ENCODE measurements around the gene DNMT3B.

DNMT3B gene

DNA sequence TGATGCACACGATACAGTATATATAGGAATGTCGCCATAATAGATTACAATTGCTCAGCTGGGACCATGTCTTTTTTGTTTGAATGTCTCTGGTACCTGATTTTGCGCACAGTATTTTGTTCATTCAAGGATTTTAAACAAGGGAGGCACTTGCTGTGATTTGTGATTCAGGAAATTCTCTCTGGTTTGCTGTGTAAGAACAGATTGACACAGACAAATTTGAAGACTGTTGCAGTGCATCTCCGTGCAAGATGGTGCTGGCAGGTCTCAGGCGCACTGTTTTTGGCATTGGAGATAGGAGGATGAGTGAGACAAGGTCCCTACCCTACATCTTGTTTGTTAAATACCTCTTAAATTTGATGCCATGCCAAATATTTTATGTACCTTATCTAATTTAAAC lies 60.0 kb downstream of the DNMT3B start:
- Histone ChIP-seq H3K4me1 (ENCODE audit: control insufficient read depth, insufficient read depth, low read depth, low read length) (peaks cover 16% of the 10 kb centered on the region), H3K4me2 (ENCODE audit: low read length, poor library complexity, severe bottlenecking) (no peak overlapping the region), H3K36me3 (ENCODE audit: control insufficient read depth in 1 of 2, insufficient read depth in 2 of 2, low read depth in 1 of 2, low read length in 2 of 2) (peaks cover 8 to 11% of the 10 kb centered on the region in 2 experiments), H2BK15ac (ENCODE audit: low read depth, poor library complexity, severe bottlenecking) (no peak overlapping the region), H3K9me3 (ENCODE audit: control insufficient read depth, low read length) (no peaks in the 10 kb centered on the region), H3K27ac (ENCODE audit: low read length, poor library complexity, severe bottlenecking) (no peak overlapping the region), H2AFZ (ENCODE audit: low read depth, low read length) (no peak overlapping the region), H4K91ac (ENCODE audit: low read length) (no peak overlapping the region), H4K8ac (ENCODE audit: low read length) (no peak overlapping the region), H3K23ac (ENCODE audit: low read length in 2 of 2) (no peak overlapping the region), H3K79me1 (replicated peaks; ENCODE audit: low read length, poor library complexity, severe bottlenecking) (peaks cover 2% of the 10 kb centered on the region), H3K4ac (ENCODE audit: low read depth in 1 of 2, low read length in 2 of 2) (no peak overlapping the region), H2AK5ac (ENCODE audit: low read length, severe bottlenecking) (no peak overlapping the region), H3K9ac (ENCODE audit: low read length) (peak overlapping the region; percentile 55), H3K4me3 (ENCODE audit: insufficient read depth in 1 of 2, low read depth in 1 of 2, low read length in 2 of 2) (peak overlapping the region in 1 of 2 experiments; percentile 27), H3K14ac (ENCODE audit: low read length in 2 of 2) (no peak overlapping the region), H3K18ac (ENCODE audit: low read depth in 1 of 2, low read length in 2 of 2) (no peak overlapping the region), H3K27me3 (ENCODE audit: control insufficient read depth in 1 of 2, insufficient read depth in 1 of 2, low read length in 2 of 2) (no peaks in the 10 kb centered on the region), H2BK120ac (ENCODE audit: low read depth, low read length) (no peak overlapping the region), H2BK5ac (ENCODE audit: low read depth, low read length, poor library complexity, severe bottlenecking) (no peak overlapping the region), H2BK12ac (ENCODE audit: low read length in 2 of 2) (no peak overlapping the region)
- 87% methylated on average over 4 of the region's 5 CpGs for WGBS
- DNase-seq = no peak

GRCh38 chr20:32823078-32823477 lies 60.9 kb downstream of the DNMT3B start:
- H3K4me2 ChIP-seq (ENCODE audit: low read length, poor library complexity, severe bottlenecking) = no peak overlapping the region
- no peaks in the 10 kb centered on the region for H3K9me3 ChIP-seq (ENCODE audit: control insufficient read depth, low read length)
- H2BK12ac ChIP-seq (ENCODE audit: low read length in 2 of 2) = no peak overlapping the region
- H3K4me3 ChIP-seq (ENCODE audit: insufficient read depth in 1 of 2, low read depth in 1 of 2, low read length in 2 of 2) = peak overlapping the region in 1 of 2 experiments; percentile 27
- DNase-seq = peak; percentile 93
- no peak overlapping the region for H3K18ac ChIP-seq (ENCODE audit: low read depth in 1 of 2, low read length in 2 of 2)
- peaks cover 16% of the 10 kb centered on the region for H3K4me1 ChIP-seq (ENCODE audit: control insufficient read depth, insufficient read depth, low read depth, low read length)
- no peak overlapping the region for H4K91ac ChIP-seq (ENCODE audit: low read length)
- peaks cover 13 to 16% of the 10 kb centered on the region in 2 experiments for H3K36me3 ChIP-seq (ENCODE audit: control insufficient read depth in 1 of 2, insufficient read depth in 2 of 2, low read depth in 1 of 2, low read length in 2 of 2)
- H2AFZ ChIP-seq (ENCODE audit: low read depth, low read length) = no peak overlapping the region
- 48% methylated on average over 3 of the region's 3 CpGs for WGBS
- no peak overlapping the region for H2BK120ac ChIP-seq (ENCODE audit: low read depth, low read length)
- peaks cover 2% of the 10 kb centered on the region for H3K79me1 ChIP-seq (replicated peaks; ENCODE audit: low read length, poor library complexity, severe bottlenecking)
- no peak overlapping the region for H2BK15ac ChIP-seq (ENCODE audit: low read depth, poor library complexity, severe bottlenecking)
- H2AK5ac ChIP-seq (ENCODE audit: low read length, severe bottlenecking) = no peak overlapping the region
- H3K23ac ChIP-seq (ENCODE audit: low read length in 2 of 2) = no peak overlapping the region
- peak overlapping the region; percentile 55 for H3K9ac ChIP-seq (ENCODE audit: low read length)
- H2BK5ac ChIP-seq (ENCODE audit: low read depth, low read length, poor library complexity, severe bottlenecking) = no peak overlapping the region
- no peaks in the 10 kb centered on the region for H3K27me3 ChIP-seq (ENCODE audit: control insufficient read depth in 1 of 2, insufficient read depth in 1 of 2, low read length in 2 of 2)
- H3K14ac ChIP-seq (ENCODE audit: low read length in 2 of 2) = no peak overlapping the region
- no peak overlapping the region for H3K4ac ChIP-seq (ENCODE audit: low read depth in 1 of 2, low read length in 2 of 2)
- no peak overlapping the region for H4K8ac ChIP-seq (ENCODE audit: low read length)
- H3K27ac ChIP-seq (ENCODE audit: low read length, poor library complexity, severe bottlenecking) = peak overlapping the region; percentile 39

- H2AK5ac ChIP-seq (ENCODE audit: low read length, severe bottlenecking) = no peak overlapping the region
- H3K18ac ChIP-seq (ENCODE audit: low read depth in 1 of 2, low read length in 2 of 2) = peak overlapping the region in 1 of 2 experiments; percentile 46
- peak overlapping the region; percentile 23 for H2BK120ac ChIP-seq (ENCODE audit: low read depth, low read length)
- no peaks in the 10 kb centered on the region for H3K27me3 ChIP-seq (ENCODE audit: control insufficient read depth in 1 of 2, insufficient read depth in 1 of 2, low read length in 2 of 2)
- H3K9ac ChIP-seq (ENCODE audit: low read length) = peak overlapping the region; percentile 55
- H2BK15ac ChIP-seq (ENCODE audit: low read depth, poor library complexity, severe bottlenecking) = no peak overlapping the region
- WGBS = 87% methylated on average over 7 of the region's 7 CpGs
- peak; percentile 51 for DNase-seq
- no peak overlapping the region for H3K4me2 ChIP-seq (ENCODE audit: low read length, poor library complexity, severe bottlenecking)
- peaks cover 18% of the 10 kb centered on the region in 2 experiments for H3K36me3 ChIP-seq (ENCODE audit: control insufficient read depth in 1 of 2, insufficient read depth in 2 of 2, low read depth in 1 of 2, low read length in 2 of 2)
- peak overlapping the region in 1 of 2 experiments; percentile 46 for H3K23ac ChIP-seq (ENCODE audit: low read length in 2 of 2)
- H4K8ac ChIP-seq (ENCODE audit: low read length) = peak overlapping the region; percentile 23
- no peak overlapping the region for H3K27ac ChIP-seq (ENCODE audit: low read length, poor library complexity, severe bottlenecking)
- no peaks in the 10 kb centered on the region for H3K9me3 ChIP-seq (ENCODE audit: control insufficient read depth, low read length)
- no peak overlapping the region for H2BK12ac ChIP-seq (ENCODE audit: low read length in 2 of 2)
- no peak overlapping the region for H2AFZ ChIP-seq (ENCODE audit: low read depth, low read length)
- H3K79me1 ChIP-seq (replicated peaks; ENCODE audit: low read length, poor library complexity, severe bottlenecking) = peaks cover 2% of the 10 kb centered on the region
- H2BK5ac ChIP-seq (ENCODE audit: low read depth, low read length, poor library complexity, severe bottlenecking) = no peak overlapping the region
- no peak overlapping the region for H3K4me3 ChIP-seq (ENCODE audit: insufficient read depth in 1 of 2, low read depth in 1 of 2, low read length in 2 of 2)
- no peak overlapping the region for H4K91ac ChIP-seq (ENCODE audit: low read length)
- no peak overlapping the region for H3K14ac ChIP-seq (ENCODE audit: low read length in 2 of 2)
- H3K4ac ChIP-seq (ENCODE audit: low read depth in 1 of 2, low read length in 2 of 2) = no peak overlapping the region
- peaks cover 17% of the 10 kb centered on the region for H3K4me1 ChIP-seq (ENCODE audit: control insufficient read depth, insufficient read depth, low read depth, low read length)
Observed at GRCh38 chr20:32823737-32824588, 61.8 kb downstream of the DNMT3B start.

DNA sequence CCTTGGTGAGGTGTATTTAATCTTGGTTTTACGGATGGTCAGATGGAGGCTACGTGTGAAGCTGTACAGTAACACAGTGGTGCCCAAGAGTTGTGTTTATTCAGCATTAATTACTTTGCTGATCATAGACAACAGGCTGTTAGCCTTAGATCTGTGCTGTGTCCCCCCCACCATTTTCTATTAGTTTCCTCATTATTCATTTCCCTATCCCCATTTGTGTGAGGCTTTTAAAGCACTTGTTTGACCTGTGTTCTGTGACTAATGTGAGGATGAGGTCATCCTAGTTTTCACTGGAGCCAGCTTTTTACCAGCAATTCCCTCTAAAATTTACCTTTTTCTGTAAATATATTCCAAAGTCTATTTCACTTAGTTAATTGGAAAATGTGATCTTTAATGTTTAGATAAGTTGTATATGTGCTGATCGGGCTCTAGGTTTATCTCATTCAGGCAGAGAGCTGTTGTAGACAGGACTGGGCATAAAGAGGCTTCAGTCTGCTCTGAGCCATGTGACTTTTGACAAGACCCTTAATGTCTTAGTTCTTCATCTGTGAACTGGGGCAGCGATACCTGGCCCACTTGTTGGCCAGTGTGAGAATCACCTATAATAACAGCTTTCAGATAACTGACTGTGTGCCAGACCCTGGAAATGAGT lies 66.0 kb downstream of the DNMT3B start:
- peaks cover 26 to 31% of the 10 kb centered on the region in 2 experiments for H3K36me3 ChIP-seq (ENCODE audit: control insufficient read depth in 1 of 2, insufficient read depth in 2 of 2, low read depth in 1 of 2, low read length in 2 of 2)
- no peak overlapping the region for H2AK5ac ChIP-seq (ENCODE audit: low read length, severe bottlenecking)
- no peak overlapping the region for H3K4me2 ChIP-seq (ENCODE audit: low read length, poor library complexity, severe bottlenecking)
- H3K23ac ChIP-seq (ENCODE audit: low read length in 2 of 2) = no peak overlapping the region
- peak; percentile 49 for DNase-seq
- H3K18ac ChIP-seq (ENCODE audit: low read depth in 1 of 2, low read length in 2 of 2) = no peak overlapping the region
- H3K14ac ChIP-seq (ENCODE audit: low read length in 2 of 2) = no peak overlapping the region
- 94% methylated on average over 2 of the region's 4 CpGs for WGBS
- H3K4ac ChIP-seq (ENCODE audit: low read depth in 1 of 2, low read length in 2 of 2) = no peak overlapping the region
- H2BK120ac ChIP-seq (ENCODE audit: low read depth, low read length) = no peak overlapping the region
- H3K9ac ChIP-seq (ENCODE audit: low read length) = peak overlapping the region; percentile 55
- no peak overlapping the region for H4K91ac ChIP-seq (ENCODE audit: low read length)
- H2AFZ ChIP-seq (ENCODE audit: low read depth, low read length) = no peak overlapping the region
- H3K4me1 ChIP-seq (ENCODE audit: control insufficient read depth, insufficient read depth, low read depth, low read length) = peaks cover 19% of the 10 kb centered on the region
- peak overlapping the region; percentile 51 for H3K27ac ChIP-seq (ENCODE audit: low read length, poor library complexity, severe bottlenecking)
- peaks cover 4% of the 10 kb centered on the region for H3K79me1 ChIP-seq (replicated peaks; ENCODE audit: low read length, poor library complexity, severe bottlenecking)
- no peaks in the 10 kb centered on the region for H3K9me3 ChIP-seq (ENCODE audit: control insufficient read depth, low read length)
- no peaks in the 10 kb centered on the region for H3K27me3 ChIP-seq (ENCODE audit: control insufficient read depth in 1 of 2, insufficient read depth in 1 of 2, low read length in 2 of 2)
- H2BK15ac ChIP-seq (ENCODE audit: low read depth, poor library complexity, severe bottlenecking) = no peak overlapping the region
- no peak overlapping the region for H2BK5ac ChIP-seq (ENCODE audit: low read depth, low read length, poor library complexity, severe bottlenecking)
- no peak overlapping the region for H4K8ac ChIP-seq (ENCODE audit: low read length)
- no peak overlapping the region for H2BK12ac ChIP-seq (ENCODE audit: low read length in 2 of 2)
- no peak overlapping the region for H3K4me3 ChIP-seq (ENCODE audit: insufficient read depth in 1 of 2, low read depth in 1 of 2, low read length in 2 of 2)

Data from mesenchymal stem cell (in vitro differentiated cells and primary cell).